A549 (cell line): ENCODE results near the gene BRI3BP. TPM values are rescaled to one million over a fixed set of nuclear protein-coding genes. Genes with fewer than 3 reads are reported as not detected.

Experiments used
- ATAC-seq, 2 experiments: fragments of 200-7000 bp in 1 of 2; fragments of >200 bp in 1 of 2; cut with Nextera tagmentation in 1 of 2; cut with Tn5 transposase in 1 of 2; 3 replicates each; pipeline versions ENCODE4 v1.8.0 to v1.9.1; 2018 to 2020; ENCODE audit warnings: mild to moderate bottlenecking in 1 of 2, moderate library complexity in 1 of 2
- CTCF ChIA-PET: fragments of 300-600 bp; sonication (Branson Sonifier 250); formaldehyde crosslinking; extraction: SDS; loops from one replicate; lab custom pipeline; 2021; ENCODE audit warnings: antibody characterized with exemption, inconsistent platforms; lab: Yijun Ruan, JAX
- POLR2A ChIA-PET: fragments of 350-600 bp; formaldehyde crosslinking; extraction: SDS; loops from one replicate; lab custom pipeline; 2021; ENCODE audit warnings: antibody characterized with exemption, inconsistent platforms; lab: Yijun Ruan, JAX
- DNase-seq, 2 experiments: peaks; one replicate each; pipeline versions ENCODE4 v3.0.0 to v3.0.0-alpha.2; 2011 to 2016; ENCODE audit warnings: low read depth in 1 of 2, low spot score in 1 of 2
- FAIRE-seq: peaks from 2 replicates; lab custom pipeline; 2011; peaks lifted over from hg19 to GRCh38; lab: Jason Lieb, UNC
- H3K27ac ChIP-seq, 2 experiments: fragments of >200 bp; sonication (Bioruptor Twin); formaldehyde crosslinking; 3 replicates each; pipeline ENCODE4 v1.5.1; 2016 to 2017
- H3K4me1 ChIP-seq: fragments of >200 bp; sonication (Bioruptor Twin); formaldehyde crosslinking; 3 replicates; pipeline ENCODE4 v1.6.1; 2016
- H3K4me2 ChIP-seq: fragments of >200 bp; sonication (Bioruptor Twin); formaldehyde crosslinking; 3 replicates; pipeline ENCODE4 v1.6.1; 2016
- H3K4me3 ChIP-seq: fragments of >200 bp; sonication (Bioruptor Twin); formaldehyde crosslinking; 3 replicates; pipeline ENCODE4 v1.5.1; 2016
- H3K9me3 ChIP-seq: fragments of >200 bp; sonication (Bioruptor Twin); formaldehyde crosslinking; 3 replicates; pipeline ENCODE4 v1.6.1; 2016
- CHD4 ChIP-seq: fragments of 200-600 bp; sonication (generic); IDR thresholded peaks from 2 replicates; pipeline ENCODE4 v1.6.1; 2016; ENCODE audit warnings: antibody characterized with exemption, mild to moderate bottlenecking, borderline replicate concordance
- ESRRA ChIP-seq: fragments of 150-350 bp; IDR thresholded peaks from 2 replicates; pipeline ENCODE4 v1.6.1; 2014; ENCODE audit warnings: mild to moderate bottlenecking, low read length, borderline replicate concordance
- FOSB ChIP-seq: fragments of 250-450 bp; sonication (Bioruptor Pico); IDR thresholded peaks from 2 replicates; pipeline ENCODE4 v1.5.0; 2020; ENCODE audit warnings: mild to moderate bottlenecking, moderate library complexity
- FOXS1 ChIP-seq: fragments of 250-450 bp; sonication (Bioruptor Pico); IDR thresholded peaks from 2 replicates; pipeline ENCODE4 v1.5.0; 2020; ENCODE audit warnings: mild to moderate bottlenecking, moderate library complexity
- GATA3 ChIP-seq: IDR thresholded peaks from 2 replicates; pipeline ENCODE4 v1.6.1; 2012; ENCODE audit warnings: borderline replicate concordance
- JUN ChIP-seq, 2 experiments: fragments of >200 bp; sonication (Bioruptor Twin); formaldehyde crosslinking; IDR thresholded peaks; 2 replicates in 1 of 2; 3 replicates in 1 of 2; pipeline ENCODE4 v1.6.1; 2016 to 2017
- KDM1A ChIP-seq: fragments of 200-600 bp; sonication (generic); IDR thresholded peaks from 2 replicates; pipeline ENCODE4 v1.6.1; 2016; ENCODE audit warnings: low read depth, mild to moderate bottlenecking
- KDM5A ChIP-seq: fragments of 200-600 bp; sonication (generic); IDR thresholded peaks from 2 replicates; pipeline ENCODE4 v1.6.1; 2016; ENCODE audit warnings: antibody characterized with exemption, mild to moderate bottlenecking
- MYC ChIP-seq: IDR thresholded peaks from 2 replicates; pipeline ENCODE4 v1.6.1; 2012; ENCODE audit warnings: mild to moderate bottlenecking, inconsistent platforms, low read length, improper control_type of control experiment, borderline replicate concordance
- NR3C1 ChIP-seq: fragments of >200 bp; sonication (Bioruptor Twin); formaldehyde crosslinking; IDR thresholded peaks from 3 replicates; pipeline ENCODE4 v1.6.1; 2017
- POLR2A ChIP-seq: IDR thresholded peaks from 2 replicates; pipeline ENCODE4 v1.6.1; 2012; ENCODE audit warnings: mild to moderate bottlenecking, low read length
- RAD21 ChIP-seq, 2 experiments: fragments of >200 bp in 1 of 2; sonication (Bioruptor Twin) in 1 of 2; formaldehyde crosslinking in 1 of 2; IDR thresholded peaks in 1 of 2; conservative IDR thresholded peaks in 1 of 2; 2 replicates in 1 of 2; 3 replicates in 1 of 2; pipeline ENCODE4 v1.6.1; 2012 to 2018; ENCODE audit warnings: inconsistent platforms in 1 of 2
- RCOR1 ChIP-seq: fragments of 150-350 bp; IDR thresholded peaks from 2 replicates; pipeline ENCODE4 v1.6.1; 2014; ENCODE audit warnings: antibody characterized with exemption, low read length, low read depth
- TFCP2L1 ChIP-seq: fragments of 250-450 bp; sonication (Bioruptor Pico); IDR thresholded peaks from 2 replicates; pipeline ENCODE4 v1.5.0; 2021; ENCODE audit warnings: mild to moderate bottlenecking
- ZC3H11A ChIP-seq: fragments of 450-650 bp; IDR thresholded peaks from 2 replicates; pipeline ENCODE4 v1.6.1; 2014; ENCODE audit warnings: antibody characterized with exemption, mild to moderate bottlenecking
- ZNF302 ChIP-seq: fragments of 250-450 bp; sonication (Bioruptor Pico); IDR thresholded peaks from 2 replicates; pipeline ENCODE4 v1.9.0; 2021; ENCODE audit warnings: inconsistent platforms, mild to moderate bottlenecking, moderate library complexity
- WGBS: methylation state at CpG from one replicate; pipeline ENCODE4 v1.1.6; 2017; ENCODE audit errors: missing lambda C conversion rate; 5-methylcytosine and 5-hydroxymethylcytosine counted together
- polyA plus RNA-seq, 4 experiments: library from polyadenylated mRNA; depleted of rRNA in 3 of 4; stranded (reverse); fragments of >200 nt; fragmentation: RNase III in 1 of 4; extraction: RNeasy Plus Mini Kit Qiagen cat#74134 plus additional on column Dnase treatment in 1 of 4; gene quantifications; 2 replicates in 3 of 4; 3 replicates in 1 of 4; pipeline ENCODE4 v1.2.3, GENCODE V29; 2011 to 2017
- TF ChIP-seq, protein P1 (sequence below): fragments of >200 bp; sonication (Bioruptor Twin); formaldehyde crosslinking; IDR thresholded peaks from 3 replicates; pipeline ENCODE4 v1.5.1; 2016
- TF ChIP-seq, protein P2 (sequence below): fragments of 200-600 bp; sonication (generic); IDR thresholded peaks from 2 replicates; pipeline ENCODE4 v1.6.1; 2016; ENCODE audit warnings: antibody characterized with exemption, mild to moderate bottlenecking, moderate library complexity
- TF ChIP-seq, protein P3 (sequence below): fragments of 450-650 bp; IDR thresholded peaks from 2 replicates; pipeline ENCODE4 v1.6.1; 2014; ENCODE audit warnings: antibody characterized with exemption
- TF ChIP-seq, protein P4 (sequence below): fragments of >200 bp; sonication (Bioruptor Twin); formaldehyde crosslinking; IDR thresholded peaks from 3 replicates; pipeline ENCODE4 v1.6.1; 2016

Gene BRI3BP
- polyA plus RNA-seq, 2 of the 4 experiments (the other 2 are of a cell fraction), result 25.0 to 25.9 TPM

DNA sequence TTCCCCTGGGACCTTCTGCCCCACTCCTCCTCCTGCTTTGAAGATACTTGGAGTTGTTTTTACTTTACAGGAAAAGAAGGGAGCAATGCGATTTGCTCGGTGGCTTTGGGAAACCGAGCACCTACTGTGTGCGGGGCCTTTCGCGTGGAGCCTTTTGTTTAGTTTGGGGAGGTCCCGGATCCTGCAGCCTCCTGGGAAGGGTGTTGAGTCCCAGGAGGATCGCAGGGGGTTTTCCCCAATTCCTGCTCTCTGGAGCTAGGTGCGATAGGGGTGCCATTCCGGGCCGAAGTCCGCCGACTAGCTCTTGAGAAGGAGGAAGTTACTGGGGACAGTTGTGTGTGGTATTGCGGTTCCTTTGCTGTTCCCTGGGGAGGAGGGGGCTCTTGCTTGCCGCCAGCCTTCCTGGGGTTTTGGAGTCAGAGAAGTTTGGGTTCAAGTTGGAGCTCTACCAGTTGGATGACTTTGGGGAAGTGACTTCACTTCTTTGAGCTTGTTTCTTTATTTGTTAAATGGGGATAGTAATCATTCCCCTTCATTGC is 1.1 kb downstream of the BRI3BP start:
- DNase-seq (peak in 1 of 2 experiments; percentile 40), ATAC-seq (peak in 1 of 2 experiments; percentile 41; a peak in 3 of 6 replicates), FAIRE-seq (no peak)
- peak overlapping the region; percentile 85 for H3K4me2 ChIP-seq
- peak overlapping the region; percentile 82 to 98 for H3K27ac ChIP-seq
- no peak for TF ChIP-seq ZNF302 (CRISPR knock-in tag)
- TF ChIP-seq KDM5A, result no peak
- no peak for TF ChIP-seq NR3C1
- TF ChIP-seq CHD4, result no peak
- no peak for TF ChIP-seq JUN (IDR thresholded peaks at IDR 0.05)
- under 1% methylated on average over 15 of the region's 15 CpGs for WGBS
- ChIA-PET CTCF (interaction anchor here (1.0 kb wide), 1 partner anchor 73 kb away, joined by 4 read pairs; no protein-coding TSS in a partner anchor), POLR2A (no interaction called here)
- H3K4me3 ChIP-seq, result peak overlapping the region; percentile 81
- H3K9me3 ChIP-seq, result no peaks in the 10 kb centered on the region
- peaks cover 12% of the 10 kb centered on the region for H3K4me1 ChIP-seq

DNA sequence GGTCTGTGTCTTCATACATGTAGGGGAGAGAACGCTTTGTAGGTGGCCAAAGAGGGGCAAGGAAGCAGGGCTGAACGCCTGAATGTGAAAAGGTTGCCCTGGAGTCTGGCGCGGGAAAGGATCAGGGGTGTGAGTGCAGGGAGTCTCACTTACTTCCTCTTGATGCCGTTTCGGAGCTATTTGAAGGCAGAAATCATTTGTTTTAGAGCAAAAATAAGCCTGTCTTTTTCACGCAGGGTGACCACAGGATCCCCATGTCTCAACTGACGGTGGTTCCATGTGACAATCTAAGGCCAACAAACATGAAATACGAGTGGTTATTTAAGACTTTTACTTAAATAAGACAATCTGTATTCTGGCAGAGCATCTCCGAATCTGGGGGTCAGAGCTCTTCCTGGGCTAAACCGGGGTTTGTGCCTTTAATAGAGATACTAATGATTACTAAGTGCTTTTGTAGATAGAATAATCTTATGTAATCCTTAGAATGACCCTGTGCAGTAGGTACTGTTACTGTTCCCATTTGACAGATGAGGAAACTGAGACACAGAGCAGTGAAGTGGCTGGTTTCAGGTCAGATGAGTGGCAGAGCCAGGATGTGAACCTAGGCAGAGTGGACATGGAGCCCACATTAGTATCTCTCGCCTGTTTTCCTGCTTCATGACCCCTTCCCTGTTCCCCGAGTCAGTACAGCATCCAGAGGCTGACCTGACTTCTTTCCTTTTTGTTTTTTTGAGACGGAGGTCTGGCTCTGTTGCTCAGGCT is 1.9 kb downstream of the BRI3BP start:
- Histone ChIP-seq H3K4me1 (peaks cover 12% of the 10 kb centered on the region), H3K9me3 (no peaks in the 10 kb centered on the region), H3K27ac (peak overlapping the region in 1 of 2 experiments; percentile 98; a peak in 3 of 6 replicates), H3K4me2 (peak overlapping the region; percentile 85), H3K4me3 (peak overlapping the region; percentile 81; the same call in 1 of the 3 replicates)
- no peak for TF ChIP-seq CHD4
- TF ChIP-seq FOSB (CRISPR knock-in tag), result no peak
- no peak for TF ChIP-seq NR3C1
- TF ChIP-seq MYC, result no peak
- TF ChIP-seq, protein P1, sequence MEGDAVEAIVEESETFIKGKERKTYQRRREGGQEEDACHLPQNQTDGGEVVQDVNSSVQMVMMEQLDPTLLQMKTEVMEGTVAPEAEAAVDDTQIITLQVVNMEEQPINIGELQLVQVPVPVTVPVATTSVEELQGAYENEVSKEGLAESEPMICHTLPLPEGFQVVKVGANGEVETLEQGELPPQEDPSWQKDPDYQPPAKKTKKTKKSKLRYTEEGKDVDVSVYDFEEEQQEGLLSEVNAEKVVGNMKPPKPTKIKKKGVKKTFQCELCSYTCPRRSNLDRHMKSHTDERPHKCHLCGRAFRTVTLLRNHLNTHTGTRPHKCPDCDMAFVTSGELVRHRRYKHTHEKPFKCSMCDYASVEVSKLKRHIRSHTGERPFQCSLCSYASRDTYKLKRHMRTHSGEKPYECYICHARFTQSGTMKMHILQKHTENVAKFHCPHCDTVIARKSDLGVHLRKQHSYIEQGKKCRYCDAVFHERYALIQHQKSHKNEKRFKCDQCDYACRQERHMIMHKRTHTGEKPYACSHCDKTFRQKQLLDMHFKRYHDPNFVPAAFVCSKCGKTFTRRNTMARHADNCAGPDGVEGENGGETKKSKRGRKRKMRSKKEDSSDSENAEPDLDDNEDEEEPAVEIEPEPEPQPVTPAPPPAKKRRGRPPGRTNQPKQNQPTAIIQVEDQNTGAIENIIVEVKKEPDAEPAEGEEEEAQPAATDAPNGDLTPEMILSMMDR, result no peak
- no peak for TF ChIP-seq JUN (IDR thresholded peaks at IDR 0.05)
- no peak for TF ChIP-seq KDM1A
- WGBS, result 87% methylated on average over 14 of the region's 14 CpGs
- FAIRE-seq (no peak), DNase-seq (no peak), ATAC-seq (no peak)
- ChIA-PET CTCF (no interaction called here), POLR2A (no interaction called here)

DNA sequence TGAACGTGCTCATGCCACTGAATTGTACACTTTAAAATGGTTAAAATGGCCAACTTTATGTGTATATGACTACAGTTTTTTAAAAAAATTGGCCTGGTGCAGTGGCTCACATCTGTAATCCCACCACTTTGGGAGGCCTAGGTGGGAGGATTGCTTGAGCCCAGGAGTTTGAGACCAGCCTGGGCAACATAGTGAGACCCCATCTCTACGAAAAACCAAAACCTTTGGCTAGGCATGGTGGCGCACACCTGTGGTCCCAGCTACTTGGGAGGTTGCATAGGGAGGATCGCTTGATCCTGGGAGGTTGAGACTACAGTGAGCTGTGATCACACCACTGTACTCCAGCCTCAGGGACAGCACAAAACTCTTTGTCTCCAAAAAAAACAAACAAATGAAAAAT is 5.3 kb downstream of the BRI3BP start:
- POLR2A ChIA-PET, result no interaction called here
- CTCF ChIA-PET, result no interaction called here
- TF ChIP-seq RCOR1, result no peak
- TF ChIP-seq ZC3H11A, result no peak
- no peak for TF ChIP-seq FOXS1 (CRISPR knock-in tag)
- TF ChIP-seq RAD21 (conservative IDR thresholded peaks at IDR 0.05 in 1 of 2, IDR thresholded peaks at IDR 0.05 in 1 of 2), result no peak
- TF ChIP-seq, protein P2, sequence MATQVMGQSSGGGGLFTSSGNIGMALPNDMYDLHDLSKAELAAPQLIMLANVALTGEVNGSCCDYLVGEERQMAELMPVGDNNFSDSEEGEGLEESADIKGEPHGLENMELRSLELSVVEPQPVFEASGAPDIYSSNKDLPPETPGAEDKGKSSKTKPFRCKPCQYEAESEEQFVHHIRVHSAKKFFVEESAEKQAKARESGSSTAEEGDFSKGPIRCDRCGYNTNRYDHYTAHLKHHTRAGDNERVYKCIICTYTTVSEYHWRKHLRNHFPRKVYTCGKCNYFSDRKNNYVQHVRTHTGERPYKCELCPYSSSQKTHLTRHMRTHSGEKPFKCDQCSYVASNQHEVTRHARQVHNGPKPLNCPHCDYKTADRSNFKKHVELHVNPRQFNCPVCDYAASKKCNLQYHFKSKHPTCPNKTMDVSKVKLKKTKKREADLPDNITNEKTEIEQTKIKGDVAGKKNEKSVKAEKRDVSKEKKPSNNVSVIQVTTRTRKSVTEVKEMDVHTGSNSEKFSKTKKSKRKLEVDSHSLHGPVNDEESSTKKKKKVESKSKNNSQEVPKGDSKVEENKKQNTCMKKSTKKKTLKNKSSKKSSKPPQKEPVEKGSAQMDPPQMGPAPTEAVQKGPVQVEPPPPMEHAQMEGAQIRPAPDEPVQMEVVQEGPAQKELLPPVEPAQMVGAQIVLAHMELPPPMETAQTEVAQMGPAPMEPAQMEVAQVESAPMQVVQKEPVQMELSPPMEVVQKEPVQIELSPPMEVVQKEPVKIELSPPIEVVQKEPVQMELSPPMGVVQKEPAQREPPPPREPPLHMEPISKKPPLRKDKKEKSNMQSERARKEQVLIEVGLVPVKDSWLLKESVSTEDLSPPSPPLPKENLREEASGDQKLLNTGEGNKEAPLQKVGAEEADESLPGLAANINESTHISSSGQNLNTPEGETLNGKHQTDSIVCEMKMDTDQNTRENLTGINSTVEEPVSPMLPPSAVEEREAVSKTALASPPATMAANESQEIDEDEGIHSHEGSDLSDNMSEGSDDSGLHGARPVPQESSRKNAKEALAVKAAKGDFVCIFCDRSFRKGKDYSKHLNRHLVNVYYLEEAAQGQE, result no peak
- TF ChIP-seq, protein P3, sequence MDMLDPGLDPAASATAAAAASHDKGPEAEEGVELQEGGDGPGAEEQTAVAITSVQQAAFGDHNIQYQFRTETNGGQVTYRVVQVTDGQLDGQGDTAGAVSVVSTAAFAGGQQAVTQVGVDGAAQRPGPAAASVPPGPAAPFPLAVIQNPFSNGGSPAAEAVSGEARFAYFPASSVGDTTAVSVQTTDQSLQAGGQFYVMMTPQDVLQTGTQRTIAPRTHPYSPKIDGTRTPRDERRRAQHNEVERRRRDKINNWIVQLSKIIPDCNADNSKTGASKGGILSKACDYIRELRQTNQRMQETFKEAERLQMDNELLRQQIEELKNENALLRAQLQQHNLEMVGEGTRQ, result no peak
- TF ChIP-seq GATA3, result no peak
- TF ChIP-seq TFCP2L1, result no peak
- TF ChIP-seq, protein P4, sequence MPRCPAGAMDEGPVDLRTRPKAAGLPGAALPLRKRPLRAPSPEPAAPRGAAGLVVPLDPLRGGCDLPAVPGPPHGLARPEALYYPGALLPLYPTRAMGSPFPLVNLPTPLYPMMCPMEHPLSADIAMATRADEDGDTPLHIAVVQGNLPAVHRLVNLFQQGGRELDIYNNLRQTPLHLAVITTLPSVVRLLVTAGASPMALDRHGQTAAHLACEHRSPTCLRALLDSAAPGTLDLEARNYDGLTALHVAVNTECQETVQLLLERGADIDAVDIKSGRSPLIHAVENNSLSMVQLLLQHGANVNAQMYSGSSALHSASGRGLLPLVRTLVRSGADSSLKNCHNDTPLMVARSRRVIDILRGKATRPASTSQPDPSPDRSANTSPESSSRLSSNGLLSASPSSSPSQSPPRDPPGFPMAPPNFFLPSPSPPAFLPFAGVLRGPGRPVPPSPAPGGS, result no peak
- no peak for TF ChIP-seq ESRRA
- TF ChIP-seq FOSB (CRISPR knock-in tag), result no peak
- TF ChIP-seq POLR2A, result no peak
- FAIRE-seq (no peak), ATAC-seq (no peak), DNase-seq (no peak)
- Histone ChIP-seq H3K4me1 (peaks cover 8% of the 10 kb centered on the region; the same call in 2 of the 3 replicates), H3K27ac (no peak overlapping the region), H3K4me3 (no peak overlapping the region), H3K9me3 (no peaks in the 10 kb centered on the region), H3K4me2 (no peak overlapping the region)
- 92% methylated on average over 4 of the region's 4 CpGs for WGBS
